22Rv1 (cell line): ENCODE data around the gene HOXB2.

ENCODE experiments used
- CTCF ChIP-seq: fragments of 450-650 bp; IDR thresholded peaks from 2 replicates; pipeline ENCODE4 v1.5.1; 2017; ENCODE audit warnings: mild to moderate bottlenecking
- ZFX ChIP-seq: fragments of 450-650 bp; IDR thresholded peaks from 2 replicates; pipeline ENCODE4 v1.6.1; 2017; ENCODE audit warnings: antibody characterized with exemption, borderline replicate concordance

GRCh38 chr17:48553826-48554225, 8.9 kb upstream of the HOXB2 start:
- TF ChIP-seq CTCF (no peak), ZFX (no peak)
